GM10266 (cell line): Measurements from ENCODE around the gene FAM13A.
"Not testable (repeated sequence)": the region's sequence is repeated elsewhere in the genome, so short reads cannot be mapped to it uniquely, and the experiment has no call there.

ENCODE experiments used
- DNase-seq: peaks from one replicate; pipeline ENCODE4 v3.0.0; 2012; ENCODE audit errors: extremely low spot score
- CTCF ChIP-seq: IDR thresholded peaks from 2 replicates; pipeline ENCODE4 v1.5.1; 2012; ENCODE audit warnings: mild to moderate bottlenecking, low read depth; ENCODE audit not compliant: control insufficient read depth, insufficient read depth; ENCODE audit errors: missing control alignments

Gene FAM13A

GRCh38 chr4:88911246-88912212, 145.5 kb downstream of the FAM13A start:
- no peak for DNase-seq
- no peak for TF ChIP-seq CTCF

GRCh38 chr4:88910101-88910500, 146.9 kb downstream of the FAM13A start:
- no peak for DNase-seq
- no peak for TF ChIP-seq CTCF

GRCh38 chr4:88908521-88908920, 148.5 kb downstream of the FAM13A start:
- TF ChIP-seq CTCF = no peak
- DNase-seq = no peak

- no peak for TF ChIP-seq CTCF
- no peak for DNase-seq
These were observed 149.0 kb downstream of the FAM13A start for GRCh38 chr4:88908003-88908402.

GRCh38 chr4:88907478-88907877, 149.5 kb downstream of the FAM13A start:
- DNase-seq = no peak
- TF ChIP-seq CTCF = no peak

- DNase-seq = not testable (repeated sequence)
These were observed 152.7 kb downstream of the FAM13A start for GRCh38 chr4:88904240-88904639.

GRCh38 chr4:88900432-88900831, 156.6 kb downstream of the FAM13A start:
- TF ChIP-seq CTCF = no peak
- no peak for DNase-seq

- no peak for TF ChIP-seq CTCF
- no peak for DNase-seq
These were observed 159.2 kb downstream of the FAM13A start for GRCh38 chr4:88897752-88898151.
